Activated T-helper 1 cell treated with anti-CD3 and anti-CD28 coated beads, Interleukin-12 subunit alpha, Interleukin-12 subunit beta, Interleukin-2, Interleukin-4 antibody, amounts not matched to agents 30 ng/mL and 10 ng/mL and 1 ng/mL, durations not matched to agents 14 hours and 24 hours and 36 hours (primary cell): ENCODE data around the gene OR10H1. TPM values are rescaled to one million over a fixed set of nuclear protein-coding genes. Genes with fewer than 3 reads are reported as not detected.
"Not testable (repeated sequence)": the region's sequence is repeated elsewhere in the genome, so short reads cannot be mapped to it uniquely, and the experiment has no call there.

Source experiments
- DNase-seq: peaks from one replicate; pipeline ENCODE4 v3.0.0; 2021; ENCODE audit warnings: low spot score
- H3K27ac Mint-ChIP-seq: one replicate; pipeline ENCODE4 v1.8.0; 2021; ENCODE audit warnings: mild to moderate bottlenecking, mixed read lengths
- H3K27me3 Mint-ChIP-seq: one replicate; pipeline ENCODE4 v1.8.0; 2022; ENCODE audit warnings: mild to moderate bottlenecking, moderate library complexity, mixed read lengths; ENCODE audit not compliant: insufficient read depth
- H3K36me3 Mint-ChIP-seq: one replicate; pipeline ENCODE4 v1.8.0; 2021; ENCODE audit warnings: low read depth, mixed read lengths
- H3K4me1 Mint-ChIP-seq: one replicate; pipeline ENCODE4 v1.8.0; 2021; ENCODE audit warnings: low read depth, mixed read lengths
- H3K4me3 Mint-ChIP-seq: one replicate; pipeline ENCODE4 v1.8.0; 2021; ENCODE audit warnings: mild to moderate bottlenecking, moderate library complexity, mixed read lengths
- H3K9me3 Mint-ChIP-seq: one replicate; pipeline ENCODE4 v1.8.0; 2021; ENCODE audit warnings: mixed read lengths
- intact Hi-C: fragments of 100-400 bp; cut with micrococcal nuclease; formaldehyde crosslinking; loops from one replicate; pipeline ENCODE4 v1.15.1; 2024
- total RNA-seq: library from RNA; stranded (reverse); gene quantifications from 2 replicates; pipeline ENCODE4 v1.2.3, GENCODE V29; 2022

The OR10H1 gene, protein sequence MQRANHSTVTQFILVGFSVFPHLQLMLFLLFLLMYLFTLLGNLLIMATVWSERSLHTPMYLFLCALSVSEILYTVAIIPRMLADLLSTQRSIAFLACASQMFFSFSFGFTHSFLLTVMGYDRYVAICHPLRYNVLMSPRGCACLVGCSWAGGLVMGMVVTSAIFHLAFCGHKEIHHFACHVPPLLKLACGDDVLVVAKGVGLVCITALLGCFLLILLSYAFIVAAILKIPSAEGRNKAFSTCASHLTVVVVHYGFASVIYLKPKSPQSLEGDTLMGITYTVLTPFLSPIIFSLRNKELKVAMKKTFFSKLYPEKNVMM
- not detected in 2 replicates for total RNA-seq

DNA sequence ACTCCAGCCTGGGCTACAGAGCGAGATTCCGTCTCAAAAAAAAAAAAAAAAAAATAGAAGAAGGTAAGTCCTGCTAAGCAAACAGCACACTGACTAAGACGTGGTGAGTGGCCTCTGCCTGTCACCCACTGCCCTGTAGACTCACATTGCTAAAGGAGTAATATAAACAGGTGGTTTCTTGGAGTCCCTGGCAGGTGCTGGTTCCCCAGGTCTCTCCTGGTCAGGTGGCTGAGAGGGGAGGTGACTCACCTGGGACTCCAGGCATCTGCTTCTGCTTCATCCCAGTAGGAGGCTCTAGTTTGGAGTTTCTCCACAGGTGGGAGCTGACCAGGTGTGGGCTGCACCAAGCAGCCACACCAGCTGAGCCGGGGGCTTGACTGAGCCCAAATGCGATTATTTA lies at the start of gene OR10H1:
TSS of gene OR10H1 (minus strand) at position 359 of the 400 bp plus-strand sequence. CDS start 7,627 bp downstream, outside the sequence.
- Mint-ChIP-seq H3K27ac (no peak within 1 kb of the TSS), H3K36me3 (no peaks in the 10 kb centered on the region), H3K4me3 (no peak within 1 kb of the TSS), H3K9me3 (no peaks in the 10 kb centered on the region), H3K4me1 (no peaks in the 10 kb centered on the region), H3K27me3 (peaks cover 17% of the 10 kb centered on the region)
- intact Hi-C loops, result no loop called here
- no peak for DNase-seq

DNA sequence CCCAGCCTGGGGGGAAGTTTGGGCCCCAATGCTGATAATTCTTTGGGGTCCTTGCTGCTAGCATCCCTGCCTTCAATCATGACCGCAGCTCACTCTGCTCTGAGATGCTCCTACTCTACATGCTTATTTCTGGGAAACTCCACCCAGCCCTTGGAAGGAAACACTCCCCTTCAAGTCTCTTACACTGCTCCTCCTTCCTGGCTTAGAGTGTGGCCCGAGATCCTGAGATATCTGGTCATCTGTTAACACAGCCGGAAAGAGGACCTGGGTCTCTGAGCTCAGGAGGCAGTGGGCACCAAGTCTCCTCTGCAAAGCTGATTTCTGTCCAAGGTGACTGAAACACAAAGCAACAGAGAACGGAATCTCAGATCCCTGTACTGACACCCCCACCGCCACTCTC lies 49.4 kb upstream of the OR10H1 start:
- peaks cover 5% of the 10 kb centered on the region for H3K27me3 Mint-ChIP-seq
- no peak overlapping the region for H3K27ac Mint-ChIP-seq
- H3K4me1 Mint-ChIP-seq, result no peaks in the 10 kb centered on the region
- H3K9me3 Mint-ChIP-seq, result no peaks in the 10 kb centered on the region
- no peaks in the 10 kb centered on the region for H3K36me3 Mint-ChIP-seq
- intact Hi-C loops, result no loop called here
- H3K4me3 Mint-ChIP-seq, result no peak overlapping the region
- DNase-seq, result no peak

DNA sequence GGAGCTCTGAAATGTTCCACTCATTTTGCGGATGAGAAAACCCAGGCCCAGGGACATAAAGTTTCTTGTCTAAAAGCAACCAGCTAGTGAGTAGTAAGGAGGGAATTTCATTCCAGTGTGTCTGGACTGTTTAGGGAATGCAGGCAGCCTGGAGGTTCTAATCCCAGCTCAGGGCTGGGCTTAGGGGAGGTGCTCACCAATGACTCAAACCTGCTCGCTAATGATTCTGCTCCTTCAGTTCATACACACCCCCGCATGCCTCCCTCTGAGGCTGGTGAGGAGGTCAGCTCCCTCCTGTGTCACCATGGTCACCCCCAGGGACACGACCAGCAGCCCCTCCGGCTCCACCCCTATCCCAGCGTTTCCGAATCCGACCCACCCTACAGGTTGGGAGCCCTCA lies 47.8 kb upstream of the OR10H1 start:
- intact Hi-C loops, result no loop called here
- Mint-ChIP-seq H3K9me3 (no peaks in the 10 kb centered on the region), H3K4me3 (no peak overlapping the region), H3K27me3 (peaks cover 2% of the 10 kb centered on the region), H3K27ac (no peak overlapping the region), H3K36me3 (no peaks in the 10 kb centered on the region), H3K4me1 (no peaks in the 10 kb centered on the region)
- no peak for DNase-seq

DNA sequence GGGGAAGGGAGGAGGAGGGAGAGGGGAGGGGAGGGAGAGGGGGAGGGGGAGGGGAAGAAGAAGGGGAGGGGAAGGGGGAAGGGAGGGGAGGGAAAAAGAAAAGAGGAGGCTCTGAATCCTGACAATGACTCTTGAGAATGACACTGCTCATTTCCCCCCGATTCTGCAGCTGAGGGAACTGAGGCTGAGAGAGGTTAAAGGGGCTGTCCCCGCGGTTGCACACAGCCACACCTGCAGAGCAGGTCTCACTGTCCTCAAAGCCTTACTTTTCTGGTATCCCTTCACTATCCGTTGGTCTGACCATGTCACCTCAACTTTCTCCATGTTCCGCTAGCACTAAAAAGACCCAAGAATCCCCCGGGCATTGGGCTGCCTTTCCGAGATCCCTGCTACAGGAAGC lies 47.0 kb upstream of the OR10H1 start:
- Mint-ChIP-seq H3K27ac (no peak overlapping the region), H3K4me3 (no peak overlapping the region), H3K36me3 (no peaks in the 10 kb centered on the region), H3K27me3 (peaks cover 2% of the 10 kb centered on the region), H3K9me3 (no peaks in the 10 kb centered on the region), H3K4me1 (no peaks in the 10 kb centered on the region)
- intact Hi-C loops, result no loop called here
- no peak for DNase-seq

DNA sequence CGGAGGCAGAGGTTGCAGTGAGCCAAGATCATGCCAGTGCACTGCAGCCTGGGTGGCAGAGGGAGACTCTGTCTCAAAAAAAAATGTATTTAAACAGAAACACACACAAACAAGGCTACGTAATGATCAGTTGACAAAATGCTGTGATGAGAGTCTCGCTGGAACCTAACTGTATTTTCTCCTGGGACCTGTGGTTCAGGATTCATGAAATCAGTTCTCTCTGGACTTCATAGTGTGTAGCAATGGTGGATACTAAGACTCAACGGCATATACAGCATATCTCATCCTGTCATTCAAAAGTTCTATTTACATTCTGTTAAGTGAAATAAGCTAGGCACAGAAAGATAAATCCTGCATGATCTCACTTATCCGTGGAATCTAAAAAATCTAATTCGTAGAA lies 45.1 kb upstream of the OR10H1 start:
- no peak for DNase-seq
- no peaks in the 10 kb centered on the region for H3K9me3 Mint-ChIP-seq
- no peaks in the 10 kb centered on the region for H3K36me3 Mint-ChIP-seq
- H3K4me1 Mint-ChIP-seq, result no peaks in the 10 kb centered on the region
- no peak overlapping the region for H3K4me3 Mint-ChIP-seq
- peaks cover 2% of the 10 kb centered on the region for H3K27me3 Mint-ChIP-seq
- intact Hi-C loops, result no loop called here
- no peak overlapping the region for H3K27ac Mint-ChIP-seq

DNA sequence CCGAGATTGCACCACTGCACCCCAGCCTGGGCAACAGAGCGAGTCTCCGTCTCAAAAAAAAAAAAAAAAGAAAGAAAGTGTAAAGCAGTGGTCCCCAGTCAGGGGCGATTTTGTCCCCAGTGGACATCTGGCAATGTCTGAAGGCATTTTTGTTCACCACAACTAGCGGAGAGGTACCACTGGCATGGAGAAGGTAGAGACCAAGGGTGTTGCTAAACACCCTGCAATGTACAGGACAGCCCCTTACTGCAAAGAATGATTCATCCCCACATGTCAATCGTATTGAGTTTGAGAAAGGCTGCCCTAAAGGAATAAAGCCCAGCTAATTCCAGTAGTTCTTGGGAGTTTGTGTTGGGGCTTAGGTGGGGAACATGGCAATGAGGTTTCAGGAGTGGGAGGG lies 43.7 kb upstream of the OR10H1 start:
- DNase-seq, result no peak
- H3K4me1 Mint-ChIP-seq, result no peaks in the 10 kb centered on the region
- H3K36me3 Mint-ChIP-seq, result no peaks in the 10 kb centered on the region
- peaks cover 2% of the 10 kb centered on the region for H3K27me3 Mint-ChIP-seq
- intact Hi-C loops, result no loop called here
- no peaks in the 10 kb centered on the region for H3K9me3 Mint-ChIP-seq
- no peak overlapping the region for H3K27ac Mint-ChIP-seq
- H3K4me3 Mint-ChIP-seq, result no peak overlapping the region

DNA sequence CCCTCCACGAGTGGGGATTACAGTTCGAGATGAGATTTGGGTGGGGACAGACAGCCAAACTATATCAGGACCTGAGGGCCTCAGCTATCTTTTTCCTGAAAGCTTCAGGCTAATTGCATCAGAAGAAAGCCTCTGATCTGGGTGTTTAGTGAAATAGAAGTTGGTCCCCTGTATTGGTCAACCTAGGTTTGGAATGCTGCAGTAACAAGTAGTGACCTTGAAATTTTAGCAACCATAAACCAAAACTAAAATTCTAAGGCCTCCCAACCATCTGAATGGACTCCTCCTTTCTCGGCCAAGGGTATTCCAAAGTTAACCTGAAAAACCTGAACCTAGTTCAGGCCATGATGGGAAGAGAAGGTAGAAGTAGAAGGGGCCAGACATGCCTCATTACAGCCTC lies 34.9 kb upstream of the OR10H1 start:
- peaks cover 5% of the 10 kb centered on the region for H3K27me3 Mint-ChIP-seq
- H3K4me3 Mint-ChIP-seq, result no peak overlapping the region
- no peak for DNase-seq
- no peak overlapping the region for H3K27ac Mint-ChIP-seq
- no peaks in the 10 kb centered on the region for H3K9me3 Mint-ChIP-seq
- H3K36me3 Mint-ChIP-seq, result no peaks in the 10 kb centered on the region
- H3K4me1 Mint-ChIP-seq, result no peaks in the 10 kb centered on the region
- intact Hi-C loops, result no loop called here

DNA sequence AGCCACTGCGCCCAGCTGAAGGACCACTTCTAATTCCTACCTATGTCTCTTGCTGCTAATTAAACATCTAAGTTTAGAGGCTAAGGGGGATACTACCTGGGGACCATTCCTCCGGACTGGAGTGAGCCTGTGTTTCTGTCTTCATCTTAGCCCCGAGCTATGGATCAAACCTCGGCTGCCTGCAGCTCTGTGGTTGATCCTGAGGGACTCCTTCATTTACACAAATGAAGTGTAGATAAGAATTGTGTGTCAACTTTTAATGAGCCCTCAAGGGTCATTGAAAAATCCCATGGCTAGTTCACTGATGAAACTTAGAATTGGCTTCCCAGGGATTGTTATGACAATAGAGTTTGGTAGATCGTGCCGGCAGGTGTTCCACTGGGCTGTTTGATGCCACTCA lies 31.5 kb upstream of the OR10H1 start:
- Mint-ChIP-seq H3K9me3 (no peaks in the 10 kb centered on the region), H3K4me3 (no peak overlapping the region), H3K27ac (no peak overlapping the region), H3K36me3 (no peaks in the 10 kb centered on the region), H3K27me3 (peaks cover 5% of the 10 kb centered on the region), H3K4me1 (peaks cover 13% of the 10 kb centered on the region)
- no peak for DNase-seq
- intact Hi-C loops, result no loop called here

DNA sequence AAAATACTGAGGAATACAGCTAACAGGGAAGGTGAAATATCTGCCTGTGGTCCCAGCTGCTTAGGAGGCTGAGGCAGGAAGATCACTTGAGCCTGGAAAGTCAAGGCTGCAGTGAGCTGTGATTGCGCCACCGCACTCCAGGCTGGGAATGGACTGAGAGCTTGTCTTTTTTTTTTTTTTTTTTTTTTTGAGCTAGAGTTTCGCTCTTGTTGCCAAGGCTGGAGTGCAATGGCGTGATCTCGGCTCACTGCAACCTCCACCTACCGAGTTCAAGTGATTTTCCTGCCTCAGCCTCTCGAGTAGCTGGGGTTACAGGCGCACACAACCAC lies 28.4 kb upstream of the OR10H1 start:
- DNase-seq, H3K36me3 Mint-ChIP-seq, H3K9me3 Mint-ChIP-seq, intact Hi-C loops, H3K4me3 Mint-ChIP-seq, H3K27me3 Mint-ChIP-seq, H3K27ac Mint-ChIP-seq: not testable (repeated sequence)
- H3K4me1 Mint-ChIP-seq, result peaks cover 13% of the 10 kb centered on the region

DNA sequence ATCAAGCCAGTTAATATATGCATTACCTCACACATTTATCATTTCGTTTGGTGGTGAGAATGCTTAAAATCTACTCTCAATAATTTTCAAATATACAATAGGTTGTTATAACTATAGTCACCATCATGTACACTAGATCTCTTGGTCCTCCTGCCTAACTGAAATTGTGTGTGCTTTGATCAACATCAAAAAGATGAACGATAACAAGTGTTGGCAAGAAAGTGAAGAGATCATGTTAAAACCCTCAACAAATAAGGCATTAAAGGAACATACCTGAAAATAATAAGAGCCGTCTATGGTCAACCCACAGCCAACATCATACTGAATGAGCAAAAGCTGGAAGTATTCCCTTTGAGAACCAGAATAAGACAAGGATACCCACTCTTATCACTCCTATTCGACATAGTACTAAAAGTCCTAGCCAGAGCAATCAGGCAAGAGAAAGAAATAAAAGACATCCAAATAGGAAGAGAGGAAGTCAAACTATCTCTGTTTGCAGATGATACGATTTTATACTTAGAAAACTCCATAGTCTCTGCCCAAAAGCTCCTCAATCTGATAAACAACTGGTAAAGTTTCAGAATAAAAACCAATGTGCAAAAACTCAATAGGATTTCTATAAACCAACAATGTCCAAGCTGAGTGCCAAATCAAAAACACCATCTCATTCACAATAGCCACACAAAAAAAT lies 27.9 kb upstream of the OR10H1 start:
- Mint-ChIP-seq H3K9me3 (no peaks in the 10 kb centered on the region), H3K4me1 (peaks cover 13% of the 10 kb centered on the region), H3K4me3 (no peak overlapping the region), H3K36me3 (no peaks in the 10 kb centered on the region), H3K27me3 (peaks cover 5% of the 10 kb centered on the region), H3K27ac (no peak overlapping the region)
- DNase-seq, result no peak
- intact Hi-C loops, result no loop called here

DNA sequence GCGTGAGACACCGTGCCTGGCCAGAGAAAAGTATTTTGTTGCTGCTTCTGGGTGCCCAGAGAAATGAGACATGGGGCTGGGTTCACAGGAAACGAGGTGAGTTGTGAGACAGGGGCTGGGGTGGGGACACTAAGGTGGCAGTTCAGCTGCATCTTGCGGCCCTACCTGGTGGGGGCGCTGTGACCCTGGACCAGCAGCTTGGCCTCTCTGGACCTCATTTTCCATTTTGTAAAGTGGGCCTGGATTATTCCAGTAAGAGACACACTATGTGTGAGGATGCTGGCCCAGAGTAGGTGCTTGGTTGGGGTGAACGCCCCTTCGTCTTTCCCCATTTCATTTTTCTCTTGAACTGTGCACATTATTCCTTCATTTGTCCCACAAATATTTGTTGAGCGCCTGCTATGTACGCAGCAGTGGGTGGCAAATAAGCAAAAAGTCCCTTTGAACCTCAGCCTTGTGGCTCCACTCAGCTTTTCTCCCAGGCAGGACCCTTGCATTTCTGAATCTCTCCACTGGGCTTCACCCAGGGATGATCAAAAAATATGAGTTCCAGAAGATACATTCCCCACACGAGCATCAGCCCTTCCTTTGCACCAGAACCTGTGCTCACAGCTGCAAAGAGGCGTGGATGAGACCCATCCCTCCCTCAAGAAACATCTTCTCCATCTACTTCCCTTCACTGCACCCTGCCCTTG lies 26.6 kb upstream of the OR10H1 start:
- intact Hi-C loops, result no loop called here
- Mint-ChIP-seq H3K4me1 (peaks cover 20% of the 10 kb centered on the region), H3K4me3 (no peak overlapping the region), H3K36me3 (no peaks in the 10 kb centered on the region), H3K27me3 (peaks cover 5% of the 10 kb centered on the region), H3K27ac (no peak overlapping the region), H3K9me3 (no peaks in the 10 kb centered on the region)
- no peak for DNase-seq

DNA sequence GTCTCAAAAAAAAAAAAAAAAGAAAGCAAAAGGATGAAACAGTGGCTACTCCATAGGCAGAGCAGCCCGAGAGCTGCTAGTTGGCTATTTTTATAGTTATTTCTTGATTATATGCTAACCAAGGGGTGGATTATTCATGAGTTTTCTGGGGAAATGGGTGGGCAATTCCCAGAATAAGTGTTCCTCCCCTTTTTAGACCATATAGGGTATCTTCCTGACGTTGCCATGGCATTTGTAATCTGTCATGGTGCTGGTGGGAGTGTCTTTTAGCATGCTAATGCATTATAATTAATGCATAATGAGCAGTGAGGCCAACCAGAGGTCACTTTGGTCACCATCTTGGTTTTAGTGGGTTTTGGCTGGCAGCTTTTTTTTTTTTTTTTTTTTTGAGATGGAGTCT lies 25.4 kb upstream of the OR10H1 start:
- H3K4me1 Mint-ChIP-seq, result peaks cover 26% of the 10 kb centered on the region
- no peak for DNase-seq
- H3K4me3 Mint-ChIP-seq, result no peak overlapping the region
- H3K36me3 Mint-ChIP-seq, result peaks cover 3% of the 10 kb centered on the region
- no peak overlapping the region for H3K27ac Mint-ChIP-seq
- H3K27me3 Mint-ChIP-seq, result no peaks in the 10 kb centered on the region
- no peaks in the 10 kb centered on the region for H3K9me3 Mint-ChIP-seq
- intact Hi-C loops, result no loop called here

DNA sequence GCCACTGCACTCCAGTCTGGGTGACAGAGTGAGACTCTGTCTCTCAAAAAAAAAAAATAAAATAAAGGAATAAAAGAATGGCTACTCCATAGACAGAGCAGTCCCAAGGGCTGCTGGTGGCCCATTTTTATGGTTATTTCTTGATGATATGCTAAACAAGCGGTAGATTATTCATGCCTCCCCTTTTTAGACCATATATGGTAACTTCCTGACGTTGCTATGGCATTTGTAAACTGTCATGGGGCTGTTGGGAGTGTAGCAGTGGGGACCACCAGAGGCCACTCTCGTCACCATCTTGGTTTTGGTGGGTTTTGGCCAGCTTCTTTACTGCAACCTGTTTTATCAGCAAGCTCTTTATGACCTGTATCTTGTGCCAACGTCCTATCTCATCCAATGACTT lies 24.4 kb upstream of the OR10H1 start:
- not testable (repeated sequence) for H3K27me3 Mint-ChIP-seq, DNase-seq, H3K36me3 Mint-ChIP-seq, H3K4me3 Mint-ChIP-seq, H3K9me3 Mint-ChIP-seq, H3K27ac Mint-ChIP-seq
- intact Hi-C loops, result loop anchor here (10.0 kb wide), 2 partner anchors 375 to 715 kb away; partner anchors contain the start of gene RASAL3
- peaks cover 28% of the 10 kb centered on the region for H3K4me1 Mint-ChIP-seq
